HL-60/S4 treated with retinoic acid at 250 ng/mL for 4 days and 3 days (cell line): ENCODE measurements around the gene SUSD1.

ENCODE experiments used
- in situ Hi-C: fragments of 300-500 bp; cut with MboI; formaldehyde crosslinking; loops from 2 replicates; pipeline ENCODE4 v1.7.0; 2022; ENCODE audit warnings: low sequenced_read_pairs

SUSD1 gene

DNA sequence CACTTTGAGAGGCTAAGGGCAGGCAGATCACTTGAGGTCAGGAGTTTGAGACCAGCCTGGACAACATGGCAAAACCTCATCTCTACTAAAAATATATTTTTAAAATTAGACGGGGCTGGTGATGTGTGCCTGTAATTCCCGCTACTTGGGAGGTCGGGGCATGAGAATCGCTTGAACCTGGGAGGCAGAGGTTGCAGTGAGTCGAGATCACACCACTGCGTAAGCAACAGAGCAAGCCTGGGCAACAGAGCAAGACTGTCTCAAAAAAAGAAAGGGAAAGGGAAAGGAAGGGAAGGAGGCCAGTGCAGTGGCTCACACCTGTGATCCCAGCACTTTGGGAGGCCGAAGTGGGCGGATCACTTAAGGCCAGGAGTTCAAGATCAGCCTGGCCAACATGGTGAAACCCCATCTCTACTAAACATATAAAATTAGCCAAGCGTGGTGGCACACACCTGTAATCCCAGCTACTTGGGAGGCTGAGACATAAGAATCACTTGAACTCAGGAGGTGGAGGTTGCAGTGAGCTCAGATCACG is 101.4 kb downstream of the SUSD1 start:
- in situ Hi-C loops: loop anchor here (10.0 kb wide), 1 partner anchor 309 kb away; no protein-coding TSS in a partner anchor

DNA sequence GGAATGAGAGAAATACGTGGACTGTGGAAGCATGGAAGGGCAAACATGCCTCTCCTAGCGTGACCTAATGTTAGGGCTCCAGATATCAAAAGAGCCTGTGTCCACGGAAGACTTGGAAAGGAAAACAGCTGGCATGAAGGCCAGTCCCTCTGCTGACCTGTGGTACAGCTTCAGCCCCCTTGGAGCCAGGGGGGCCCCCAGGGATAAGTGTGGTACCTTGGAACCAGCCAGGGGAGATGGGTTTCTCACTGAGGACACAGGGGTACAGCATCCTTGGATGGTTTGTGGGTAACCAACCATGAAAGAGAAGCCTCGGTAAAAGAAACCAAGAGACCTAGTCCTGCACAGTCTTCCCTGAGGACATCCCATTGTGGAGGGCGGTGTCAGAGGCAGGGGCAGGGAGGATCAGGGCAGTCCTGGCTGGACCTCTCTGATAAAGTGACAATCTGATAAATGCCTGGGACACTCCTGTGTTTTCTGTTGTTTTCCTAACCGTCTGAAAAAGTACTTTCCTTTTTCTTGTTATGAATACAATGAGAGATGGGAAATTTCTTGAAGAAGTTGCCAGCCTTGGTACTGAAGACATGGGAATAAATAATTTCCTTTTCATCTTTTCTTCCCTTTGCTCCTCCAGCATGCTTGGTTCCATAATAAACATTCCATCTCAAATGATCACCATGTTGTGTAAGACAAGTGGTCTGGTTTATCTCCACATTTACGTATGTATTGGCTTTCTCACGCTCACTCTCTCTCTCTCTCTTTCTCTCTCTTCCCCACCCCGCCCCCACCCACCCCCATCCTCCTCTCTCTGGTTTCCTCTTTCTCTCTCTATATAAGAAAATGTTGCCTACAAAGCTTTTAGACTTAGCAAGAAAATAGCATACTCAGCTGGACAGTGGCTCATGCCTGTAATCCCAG is 102.1 kb downstream of the SUSD1 start:
- in situ Hi-C loops: loop anchor here (10.0 kb wide), 1 partner anchor 308 kb away; no protein-coding TSS in a partner anchor

DNA sequence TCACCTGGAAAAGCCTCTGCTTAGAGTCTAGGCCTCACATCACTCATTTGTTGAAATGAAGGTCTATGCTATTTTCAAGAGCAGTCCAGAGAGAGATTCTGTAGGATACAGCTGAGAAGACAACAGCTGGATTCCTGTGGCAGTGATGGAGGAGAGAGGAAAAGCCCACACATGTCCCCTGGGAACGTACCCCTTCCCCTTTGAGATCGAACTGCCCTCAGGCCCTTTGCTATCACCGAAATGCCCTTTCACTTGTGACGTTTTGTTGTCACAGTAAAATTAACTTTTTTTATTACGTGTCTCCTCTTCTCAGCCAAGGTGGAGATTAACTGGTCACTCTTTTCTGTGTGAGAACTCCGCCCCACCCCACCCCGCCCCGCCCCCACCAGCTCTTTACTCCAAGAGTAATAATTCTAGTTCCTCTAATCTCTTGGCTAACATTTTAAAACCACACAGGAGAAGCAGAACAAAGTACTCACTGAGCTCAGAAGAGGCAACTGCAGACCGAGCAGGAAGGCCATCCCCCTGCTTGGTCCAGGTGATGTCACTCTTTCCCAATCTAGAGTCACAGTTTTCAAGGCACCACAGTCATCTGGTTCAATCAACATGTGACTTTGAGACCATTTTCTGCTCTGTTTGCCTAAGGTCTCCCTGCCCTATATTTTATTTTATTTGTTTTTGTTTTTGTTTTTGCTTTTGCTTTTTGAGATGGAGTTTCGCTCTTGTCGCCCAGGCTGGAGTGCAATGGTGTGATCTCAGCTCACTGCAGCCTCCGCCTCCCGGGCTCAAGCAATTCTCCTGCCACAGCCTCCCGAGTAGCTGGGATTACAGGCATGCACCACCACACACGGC is 105.6 kb downstream of the SUSD1 start:
- in situ Hi-C loops: loop anchor here (10.0 kb wide), 1 partner anchor 305 kb away; no protein-coding TSS in a partner anchor

DNA sequence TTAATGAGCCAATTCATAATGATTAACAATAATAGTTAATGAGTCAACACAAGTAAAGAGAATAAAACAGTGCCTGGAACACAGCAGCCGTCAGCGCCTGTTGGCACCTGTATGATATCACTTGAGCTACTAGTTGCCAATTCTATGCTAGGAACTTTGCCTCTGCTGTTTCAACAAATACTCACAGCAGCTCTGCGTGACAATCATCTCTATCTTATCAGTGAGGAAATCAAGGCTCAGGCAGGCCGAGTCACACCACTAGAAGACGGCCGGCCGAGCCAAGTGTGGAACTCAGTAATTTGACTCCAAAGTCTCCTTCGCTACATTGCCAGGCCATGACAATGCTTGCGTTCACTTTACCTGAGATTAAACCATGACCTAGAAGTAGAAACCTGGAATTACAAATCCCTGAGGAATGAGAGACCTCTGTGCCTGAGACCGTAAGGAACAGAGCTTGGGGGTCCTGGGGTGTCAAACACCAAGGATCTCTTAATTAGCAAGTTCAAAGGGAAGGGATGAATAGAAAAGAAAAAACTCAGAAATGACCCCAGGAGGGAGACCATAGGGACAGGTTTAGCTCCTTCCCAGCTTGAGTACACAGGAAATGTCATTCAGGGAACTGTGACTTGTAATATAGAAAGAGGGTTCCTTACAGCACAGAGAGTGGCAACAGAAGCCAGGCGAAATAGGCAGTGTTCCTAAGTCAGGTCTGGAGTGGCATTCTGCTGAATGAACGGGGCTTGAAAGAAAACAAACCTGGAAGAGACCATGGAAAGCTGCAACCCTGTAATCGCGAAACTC is 109.1 kb downstream of the SUSD1 start:
- in situ Hi-C loops: no loop called here

DNA sequence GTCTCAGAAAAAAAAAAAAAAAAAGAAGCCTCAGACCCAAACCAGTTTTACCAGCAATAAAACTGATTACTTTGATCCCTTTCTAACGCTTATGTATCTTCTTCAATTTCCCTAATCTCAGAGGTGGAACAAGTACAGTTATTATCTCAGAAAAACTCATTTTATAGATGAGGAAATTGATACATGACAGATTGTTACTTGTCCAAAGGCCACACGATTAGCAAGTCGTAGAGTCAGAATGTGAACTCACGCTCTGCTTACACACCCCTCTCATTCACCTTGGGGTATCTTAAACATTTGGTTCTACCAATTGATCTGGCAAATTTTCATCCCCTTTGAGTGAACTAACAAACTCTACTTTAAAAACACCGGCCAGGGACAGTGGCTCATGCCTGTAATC is 110.2 kb downstream of the SUSD1 start:
- in situ Hi-C loops: no loop called here

DNA sequence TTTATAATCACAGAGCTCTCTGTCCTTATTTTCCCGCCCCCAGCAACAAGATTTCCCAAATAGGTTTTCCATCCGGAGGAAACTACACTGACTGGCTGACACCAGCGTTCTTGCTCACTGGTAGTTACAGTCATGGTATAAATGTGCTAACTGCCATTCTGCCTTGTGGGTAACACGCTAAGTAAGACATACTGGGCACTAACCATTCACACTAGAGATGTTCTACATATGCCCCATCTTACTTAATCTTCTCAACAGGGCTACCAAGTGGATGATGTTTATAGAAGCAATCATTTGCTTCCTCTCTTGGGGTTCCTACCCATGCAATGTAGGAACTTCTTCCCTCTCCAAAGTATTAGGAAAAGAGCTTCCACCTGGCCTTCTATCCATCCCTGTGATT is 111.5 kb downstream of the SUSD1 start:
- in situ Hi-C loops: no loop called here

DNA sequence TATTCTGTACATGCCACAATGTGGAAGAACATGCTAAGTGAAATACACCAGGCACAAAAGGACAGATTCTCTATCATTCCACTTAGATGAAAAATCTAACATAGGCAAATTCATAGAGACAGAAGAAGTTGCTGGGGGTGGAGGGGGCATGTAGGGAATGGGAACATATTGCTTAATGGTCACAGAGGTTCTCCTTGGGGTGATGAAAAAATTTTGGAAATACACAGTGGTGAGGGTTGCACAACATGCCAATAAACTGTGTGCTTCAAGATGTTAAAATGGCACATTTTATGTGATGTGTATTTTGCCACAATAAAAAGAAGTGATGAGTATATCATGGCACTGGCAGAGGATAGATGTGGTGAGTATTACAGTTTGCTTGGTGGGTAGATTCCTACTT is 111.9 kb downstream of the SUSD1 start:
- in situ Hi-C loops: no loop called here

DNA sequence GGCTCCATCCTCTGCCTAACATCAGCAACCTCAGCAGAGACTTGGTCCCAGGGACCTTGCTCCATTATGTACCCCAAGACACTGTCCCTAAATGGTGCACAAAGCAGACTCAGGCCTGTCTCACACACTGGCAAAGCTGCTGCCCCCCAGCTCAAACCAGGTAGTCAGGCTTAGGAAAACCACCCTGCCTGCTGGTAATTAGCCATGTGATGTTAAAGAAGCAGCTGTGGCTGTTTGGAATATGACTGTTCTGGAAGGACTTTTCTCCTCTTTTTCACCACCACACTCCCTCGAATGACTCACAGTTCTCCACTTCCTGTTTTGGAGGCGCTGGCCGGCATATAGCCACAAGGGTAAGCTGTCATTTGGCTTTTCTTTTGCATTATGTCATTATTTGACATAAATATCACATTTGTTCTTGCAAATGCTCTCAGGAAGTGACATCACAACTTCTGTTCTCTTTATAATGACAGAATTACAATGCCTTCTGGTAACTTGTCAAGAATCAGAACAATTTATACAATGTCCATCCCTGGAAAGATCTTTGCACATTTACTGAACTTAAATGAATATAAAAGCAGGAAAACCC is 113.9 kb downstream of the SUSD1 start:
- in situ Hi-C loops: no loop called here

DNA sequence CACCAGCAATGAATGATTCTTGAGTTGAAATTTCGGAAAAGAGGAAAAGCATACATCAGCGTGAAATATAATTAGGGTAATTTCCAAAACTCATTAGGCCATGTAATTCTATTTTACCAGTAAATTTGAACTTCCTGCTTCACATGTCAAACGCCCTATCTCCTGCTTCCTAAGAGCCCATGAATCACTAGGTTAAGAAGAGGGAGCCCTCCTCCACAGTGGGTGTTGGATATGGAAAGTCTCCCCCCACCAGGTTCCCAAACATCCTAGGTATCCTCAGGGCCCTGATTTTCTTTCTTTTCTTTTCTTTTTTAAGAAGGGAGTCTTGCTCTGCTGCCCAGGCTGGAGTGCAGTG is 115.2 kb downstream of the SUSD1 start:
- in situ Hi-C loops: no loop called here

DNA sequence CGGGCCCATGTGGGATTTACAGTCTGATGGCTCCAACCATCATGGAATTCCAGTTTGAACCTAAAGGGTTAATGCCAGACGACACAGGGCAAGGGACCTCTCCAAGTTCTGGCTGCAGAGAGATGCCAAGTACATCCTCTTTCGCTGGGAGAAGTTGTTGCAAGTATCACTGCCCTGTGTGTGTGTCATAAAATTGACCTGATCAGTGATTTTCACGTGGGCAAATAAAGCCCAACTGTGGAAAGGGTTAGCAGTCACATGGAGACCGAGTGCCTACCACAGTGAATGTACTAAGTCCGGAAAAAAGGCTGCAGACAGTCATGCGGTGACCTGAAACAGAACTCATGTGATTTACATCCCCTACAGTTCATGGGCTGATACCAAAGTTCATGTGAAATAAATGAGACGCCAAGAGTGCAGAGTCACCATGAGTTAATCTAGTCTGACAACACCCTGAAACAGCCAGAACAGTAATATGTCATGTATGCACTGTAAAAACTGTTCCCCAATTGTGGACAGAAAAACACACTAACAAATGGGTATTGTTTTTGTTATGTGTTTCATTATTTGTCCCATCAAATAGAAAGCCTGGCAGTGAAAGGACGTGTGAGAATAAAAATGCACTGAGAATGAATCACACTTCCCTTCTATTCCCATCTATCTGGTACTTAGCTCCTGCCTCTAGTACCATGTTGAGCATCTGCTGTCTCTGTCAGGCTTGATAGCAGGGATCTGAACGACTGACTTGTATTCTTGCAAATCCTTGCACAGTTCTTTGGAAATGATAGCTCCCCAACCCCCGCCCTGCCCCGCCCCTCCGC is 115.7 kb downstream of the SUSD1 start:
- in situ Hi-C loops: no loop called here

DNA sequence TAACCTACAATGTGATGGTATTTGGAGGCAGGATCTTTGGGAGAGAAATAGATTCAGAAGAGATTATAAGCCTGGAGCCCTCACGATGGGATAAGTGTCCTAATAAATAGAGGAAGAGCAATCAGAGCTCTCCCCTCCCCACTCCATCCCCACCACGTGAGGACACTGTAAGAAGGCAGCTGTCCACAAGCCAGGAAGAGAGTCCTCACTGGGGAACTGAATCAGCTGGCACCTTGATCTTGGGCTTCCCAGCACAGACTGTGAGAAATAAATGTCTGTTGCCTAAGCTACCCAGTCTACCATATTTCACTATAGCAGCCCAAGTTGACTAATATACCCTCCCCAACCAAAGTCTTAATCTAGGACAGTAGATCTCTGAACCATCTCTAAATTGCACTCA is 118.1 kb downstream of the SUSD1 start:
- in situ Hi-C loops: no loop called here

DNA sequence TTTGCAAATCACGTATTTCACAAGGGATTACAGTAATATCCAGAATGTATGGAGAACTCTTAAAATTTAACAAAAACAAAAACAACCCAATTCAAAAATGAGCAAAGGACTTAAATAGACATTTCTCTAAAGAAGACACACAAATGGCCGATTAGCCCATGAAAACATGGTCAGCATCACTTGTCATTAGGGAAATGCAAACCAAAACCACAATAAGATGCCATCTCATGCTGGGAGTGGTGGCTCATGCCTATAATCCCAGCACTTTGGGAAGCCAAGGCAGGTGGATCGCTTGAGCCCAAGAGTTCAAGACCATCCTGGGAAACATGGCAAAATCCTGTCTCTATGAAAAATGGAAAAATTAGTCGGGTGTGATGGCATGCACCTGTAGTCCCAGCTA is 120.2 kb downstream of the SUSD1 start:
- in situ Hi-C loops: no loop called here

DNA sequence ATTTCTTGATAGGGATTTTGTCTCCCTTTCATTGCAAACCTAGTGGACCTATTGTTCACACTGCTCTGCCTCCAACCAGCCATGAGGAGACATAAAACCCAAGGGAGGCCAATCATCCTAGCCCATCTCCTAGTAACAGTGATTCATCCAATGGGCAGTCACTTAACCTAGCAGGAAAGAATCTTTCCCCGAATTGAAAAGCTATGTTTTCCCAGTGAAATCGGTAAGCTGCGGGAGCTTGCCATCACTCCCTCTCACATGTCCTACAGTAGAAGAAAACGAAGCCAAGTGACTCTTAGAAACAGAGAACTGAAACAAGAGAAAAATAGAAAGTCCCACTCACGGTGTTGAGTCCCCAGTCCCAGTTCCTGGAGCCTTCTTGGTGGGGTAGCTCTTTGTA is 123.3 kb downstream of the SUSD1 start:
- in situ Hi-C loops: no loop called here

DNA sequence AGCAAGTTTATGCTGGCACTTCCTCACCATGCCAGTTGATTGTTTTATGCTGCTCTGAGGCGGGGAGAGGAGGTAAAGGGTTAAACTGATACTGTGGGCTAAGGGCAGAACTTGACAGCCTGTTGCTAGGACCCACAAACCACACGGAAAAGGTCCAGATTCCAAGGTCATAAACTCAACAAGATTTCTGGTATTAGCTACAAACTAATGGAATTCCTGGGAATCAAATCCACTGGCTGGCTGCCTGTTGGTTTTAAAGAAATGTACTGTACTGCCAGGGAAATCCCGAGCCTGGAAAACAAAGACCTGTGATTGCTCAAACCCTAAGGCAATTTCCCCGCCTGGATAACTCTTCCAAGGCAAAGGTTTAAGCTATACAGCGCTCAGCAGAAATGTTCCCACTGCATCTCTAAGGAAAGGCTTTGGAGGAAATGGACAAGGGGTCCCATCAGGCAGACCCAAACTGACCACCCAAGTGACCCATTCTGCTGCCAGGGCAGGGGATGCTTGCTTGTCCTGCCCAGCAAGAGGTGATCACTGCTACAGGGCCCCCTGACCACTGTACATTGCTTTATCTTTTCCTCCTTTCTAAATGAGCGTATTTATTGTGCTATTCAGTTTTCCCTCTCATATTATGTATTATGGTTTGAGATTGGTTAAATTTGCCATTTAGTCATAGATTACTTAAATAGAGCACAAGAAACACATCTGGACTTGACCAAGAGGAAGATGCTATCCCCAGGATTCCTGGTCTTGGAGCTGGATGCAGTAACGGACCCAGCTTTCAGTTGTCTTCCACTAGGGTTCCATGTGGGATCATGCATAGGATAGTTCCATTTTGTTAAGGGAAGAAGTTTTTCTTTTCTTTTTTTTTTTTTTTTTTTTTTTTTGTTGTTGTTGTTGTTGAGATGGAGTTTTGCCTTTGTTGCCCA is 124.3 kb downstream of the SUSD1 start:
- in situ Hi-C loops: no loop called here

DNA sequence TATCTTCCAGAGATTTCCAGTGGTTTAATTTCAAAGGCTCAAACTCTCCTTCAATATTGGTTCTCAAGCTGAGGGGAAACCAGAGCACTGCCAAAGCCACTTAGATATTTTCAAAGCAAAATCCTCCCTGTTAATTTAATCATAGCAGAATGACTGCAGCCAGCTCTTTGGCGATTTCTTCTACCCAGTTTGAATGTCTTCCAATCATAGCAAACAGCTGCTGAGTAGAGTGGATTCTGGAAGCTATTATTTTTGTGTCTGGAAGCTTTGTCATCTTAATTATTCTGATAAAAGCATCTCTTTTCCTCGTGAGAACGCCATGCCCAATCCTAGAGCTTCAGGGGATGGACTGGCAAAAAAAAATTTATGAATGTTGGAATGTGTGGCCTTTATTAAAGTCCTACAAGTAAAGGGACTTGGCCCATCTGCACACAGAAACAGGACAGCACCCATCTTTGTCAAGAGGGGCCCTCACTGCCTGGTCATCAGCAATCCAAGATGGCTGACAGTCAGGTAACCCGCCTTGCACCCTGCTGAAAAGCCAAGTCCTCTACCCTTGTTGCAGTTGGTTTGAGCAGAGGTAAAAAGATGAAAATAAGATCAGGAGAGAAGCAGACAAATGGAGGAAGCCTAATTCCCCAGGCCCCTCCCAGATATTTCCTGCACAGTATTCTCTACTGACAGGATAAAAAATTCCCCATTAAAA is 125.1 kb downstream of the SUSD1 start:
- in situ Hi-C loops: no loop called here

DNA sequence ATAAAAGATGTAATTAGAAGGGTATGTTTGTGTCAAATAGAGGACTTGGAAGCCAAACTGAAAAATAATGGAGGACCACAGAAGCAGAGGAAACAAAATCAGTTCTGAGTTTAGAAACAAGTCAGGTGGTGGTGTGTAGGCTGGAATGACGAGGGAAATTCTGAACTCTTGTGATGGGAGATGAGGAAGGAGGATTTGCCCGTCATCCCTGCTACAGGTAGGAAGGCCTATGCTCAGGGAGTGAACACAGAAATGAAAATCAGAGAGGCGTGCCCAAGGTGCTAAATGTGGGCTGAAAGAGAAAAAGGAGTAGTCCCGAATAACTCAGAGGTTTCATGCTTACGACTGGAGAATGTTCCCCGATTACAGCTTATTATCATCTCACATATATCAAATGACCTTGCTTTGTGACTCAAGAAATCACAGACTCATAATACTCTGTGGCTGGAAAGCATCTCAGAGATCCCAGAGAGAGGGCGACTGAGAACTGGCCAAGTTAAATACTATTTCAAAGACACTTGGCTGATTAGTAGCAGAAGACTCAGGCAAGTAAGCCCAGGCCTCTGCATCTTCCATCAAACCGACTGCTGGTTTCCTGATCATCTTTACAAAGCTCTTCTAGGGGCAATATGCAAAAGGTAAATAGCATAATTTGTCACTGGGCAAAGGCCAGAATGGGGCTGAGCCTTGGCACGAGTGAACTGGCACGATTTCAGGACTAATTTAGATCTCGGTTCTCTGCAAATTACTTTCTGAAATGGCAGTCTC is 126.0 kb downstream of the SUSD1 start:
- in situ Hi-C loops: no loop called here

DNA sequence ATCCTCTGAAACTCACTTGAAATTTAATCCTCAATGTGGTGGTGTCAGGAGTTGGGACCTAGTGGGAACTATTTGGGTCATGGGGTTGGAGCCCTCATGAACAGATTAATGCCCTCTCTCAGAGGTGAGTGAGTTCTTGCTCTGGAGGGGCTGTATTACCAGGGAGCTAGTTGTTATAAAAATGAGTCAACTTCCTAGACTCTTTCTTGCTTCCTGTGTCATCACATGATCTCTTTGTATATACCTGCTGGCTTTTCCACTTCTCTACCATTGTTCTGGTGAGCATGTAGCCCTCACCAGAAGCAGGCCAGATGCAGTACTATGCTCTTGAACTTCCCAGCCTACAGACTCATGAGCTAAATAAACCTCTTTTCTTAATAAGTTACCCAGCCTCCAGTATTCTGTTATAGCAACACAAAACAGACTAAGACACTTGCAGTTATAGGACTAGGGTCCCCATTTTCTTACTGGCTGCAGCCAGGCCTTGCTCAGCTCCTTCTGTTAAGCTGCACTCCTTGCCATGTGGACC is 127.5 kb downstream of the SUSD1 start:
- in situ Hi-C loops: no loop called here
